ENCODE measurements around the gene CCDC175.

CCDC175 gene

GRCh38 chr14:59538936-59539335 is 37.7 kb downstream of the CCDC175 start:
- no peak for DNase-seq

GRCh38 chr14:59537476-59537875 is 39.1 kb downstream of the CCDC175 start:
- no peak for DNase-seq

GRCh38 chr14:59534361-59534987 is 42.1 kb downstream of the CCDC175 start:
- no peak for DNase-seq

- DNase-seq, result no peak
Observed at GRCh38 chr14:59532419-59532818, 44.2 kb downstream of the CCDC175 start.

GRCh38 chr14:59530349-59530748 is 46.3 kb downstream of the CCDC175 start:
- DNase-seq, result no peak

- DNase-seq, result no peak
Observed at GRCh38 chr14:59529189-59529588, 47.4 kb downstream of the CCDC175 start.

- no peak for DNase-seq
Observed at GRCh38 chr14:59520224-59520623, 56.4 kb downstream of the CCDC175 start.

- no peak for DNase-seq
Observed at GRCh38 chr14:59511916-59512575, 64.6 kb downstream of the CCDC175 start.

GRCh38 chr14:59510966-59511365 is 65.6 kb downstream of the CCDC175 start:
- no peak for DNase-seq

GRCh38 chr14:59510001-59510400 is 66.6 kb downstream of the CCDC175 start:
- DNase-seq, result no peak

- no peak for DNase-seq
Observed at GRCh38 chr14:59509101-59509500, 67.5 kb downstream of the CCDC175 start.

- no peak for DNase-seq
Observed at GRCh38 chr14:59507752-59508103, 68.9 kb downstream of the CCDC175 start.

- peak; percentile 28 for DNase-seq
Observed at GRCh38 chr14:59507063-59507751, 69.4 kb downstream of the CCDC175 start.

GRCh38 chr14:59503256-59503655 is 73.4 kb downstream of the CCDC175 start:
- no peak for DNase-seq

- no peak for DNase-seq
Observed at GRCh38 chr14:59500732-59501131, 75.9 kb downstream of the CCDC175 start.

GRCh38 chr14:59492384-59492783 is 84.2 kb downstream of the CCDC175 start:
- DNase-seq, result no peak

- no peak for DNase-seq
Observed at GRCh38 chr14:59490756-59491155, 85.9 kb downstream of the CCDC175 start.

- DNase-seq, result no peak
Observed at GRCh38 chr14:59484639-59485175, 91.9 kb downstream of the CCDC175 start.

GRCh38 chr14:59483819-59484638 is 92.6 kb downstream of the CCDC175 start, which contains the start of the genes JKAMP and L3HYPDH:
TSS of gene JKAMP (plus strand) at chr14:59484517. CDS start at chr14:59484590, 73 bp downstream.
TSS of gene L3HYPDH (minus strand) at chr14:59484408. CDS start at chr14:59484316, 92 bp downstream.
- peak; percentile 92 for DNase-seq

- peak; percentile 3 for DNase-seq
Observed at GRCh38 chr14:59483363-59483762, 93.2 kb downstream of the CCDC175 start.

GRCh38 chr14:59482541-59483331 is 93.9 kb downstream of the CCDC175 start:
- DNase-seq, result peak; percentile 66
